ENCODE measurements around the gene COL17A1.

DNA sequence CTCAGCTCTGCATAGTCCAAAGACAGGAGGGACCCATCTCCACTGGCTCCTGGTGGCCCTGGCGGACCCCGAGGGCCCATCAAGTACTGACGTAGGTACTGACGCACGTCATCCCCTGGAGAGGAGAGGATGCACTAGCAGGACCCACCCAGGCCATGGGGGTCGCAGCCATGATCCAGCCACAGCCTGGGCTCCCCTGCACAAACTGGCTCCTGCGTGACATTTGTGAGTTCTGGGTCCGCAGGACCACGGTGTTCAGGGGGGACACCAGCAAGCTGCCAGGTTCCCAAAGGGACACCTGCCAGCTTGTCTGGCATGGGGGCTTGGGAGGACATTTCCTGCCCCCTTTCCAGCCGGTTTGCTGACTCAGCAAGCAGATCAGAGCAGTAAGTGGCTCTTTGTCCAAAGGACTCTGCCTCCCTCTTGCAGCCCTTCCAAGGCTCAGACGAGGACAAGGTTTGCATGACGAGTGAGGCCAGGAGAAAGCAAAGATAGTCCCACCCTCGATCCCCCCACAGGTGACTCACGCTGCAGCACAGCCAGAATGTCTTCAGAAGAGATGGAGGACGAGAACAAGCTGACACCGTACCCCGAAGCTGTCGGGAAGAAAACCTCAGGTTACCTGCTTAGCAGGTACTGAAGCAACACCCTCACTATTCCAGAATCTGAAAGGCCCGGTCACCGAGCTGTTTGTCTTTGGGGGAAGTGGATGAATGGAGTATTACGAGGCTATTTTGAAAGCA, 49.0 kb downstream of the COL17A1 start:
- no peak for TF ChIP-seq CTCF (IDR thresholded peaks at IDR 0.05; ENCODE audit: insufficient read depth, low read depth, low read length)
- TF ChIP-seq EZH2 (IDR thresholded peaks at IDR 0.05; ENCODE audit: insufficient read depth, low read length), result no peak
